T47D (cell line): ENCODE results near the gene MS4A10.

ENCODE experiments used
- DNase-seq, 2 experiments: peaks; one replicate each; pipeline versions ENCODE4 v3.0.0 to v3.0.0-alpha.2; 2011 to 2012; ENCODE audit warnings: low read depth in 1 of 2, low spot score in 1 of 2
- JUND ChIP-seq: IDR thresholded peaks from 2 replicates; pipeline ENCODE4 v1.6.1; 2012; ENCODE audit warnings: low read depth
- in situ Hi-C: cut with HindIII; loops from 2 replicates; pipeline ENCODE4 v1.10.0; 2016; ENCODE audit warnings: low sequenced_read_pairs, low pct_unique_long_range_greater_than_20kb

MS4A10 gene

GRCh38 chr11:60845338-60845737 lies 60.2 kb downstream of the MS4A10 start:
- DNase-seq = no peak
- in situ Hi-C loops = no loop called here
- no peak for TF ChIP-seq JUND

DNA sequence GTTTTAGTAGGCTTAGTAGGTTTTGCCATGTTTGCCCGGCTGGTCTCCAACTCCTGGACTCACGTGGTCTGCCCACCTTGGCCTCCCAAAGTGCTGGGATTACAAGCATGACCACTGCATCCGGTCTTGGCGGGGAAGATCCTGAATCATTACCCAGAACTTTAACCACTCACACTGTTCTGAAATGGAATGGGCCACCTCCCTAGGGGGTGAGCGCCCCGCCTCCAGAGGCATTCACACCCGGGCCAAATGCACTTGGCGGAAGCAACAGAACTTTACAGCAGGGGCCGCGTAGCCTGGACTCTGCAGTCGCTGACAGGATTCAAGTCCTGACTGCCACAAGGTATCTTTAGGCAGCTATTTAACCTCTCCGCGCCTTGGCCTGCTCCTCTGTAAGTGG lies 62.1 kb downstream of the MS4A10 start:
- no peak for DNase-seq
- in situ Hi-C loops = no loop called here
- no peak for TF ChIP-seq JUND

- no peak for TF ChIP-seq JUND
- in situ Hi-C loops = no loop called here
- no peak for DNase-seq
Measured at GRCh38 chr11:60847896-60848295, 62.8 kb downstream of the MS4A10 start.

DNA sequence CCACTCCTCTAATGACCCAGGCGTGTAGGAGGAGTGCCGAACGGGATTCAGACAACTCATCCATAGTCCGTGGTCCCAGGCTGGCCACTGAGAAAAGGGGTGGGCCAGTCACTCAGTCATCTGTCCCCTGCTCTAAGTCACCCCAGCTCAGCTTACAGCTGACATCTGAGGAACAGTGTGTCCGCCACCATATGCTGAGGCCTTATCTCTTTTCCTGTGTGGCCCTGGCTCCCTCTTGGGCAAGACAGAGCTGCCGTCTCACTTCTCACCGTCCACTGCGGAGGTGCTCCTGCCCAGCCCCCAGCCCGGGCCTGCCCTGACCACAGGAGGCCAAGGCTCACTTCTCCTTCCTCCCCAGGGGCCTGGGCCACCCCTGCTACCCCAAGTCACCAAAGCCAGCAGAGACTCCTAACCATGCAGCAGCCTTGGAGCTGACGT lies 63.6 kb downstream of the MS4A10 start:
- in situ Hi-C loops = no loop called here
- DNase-seq = no peak
- TF ChIP-seq JUND = no peak

DNA sequence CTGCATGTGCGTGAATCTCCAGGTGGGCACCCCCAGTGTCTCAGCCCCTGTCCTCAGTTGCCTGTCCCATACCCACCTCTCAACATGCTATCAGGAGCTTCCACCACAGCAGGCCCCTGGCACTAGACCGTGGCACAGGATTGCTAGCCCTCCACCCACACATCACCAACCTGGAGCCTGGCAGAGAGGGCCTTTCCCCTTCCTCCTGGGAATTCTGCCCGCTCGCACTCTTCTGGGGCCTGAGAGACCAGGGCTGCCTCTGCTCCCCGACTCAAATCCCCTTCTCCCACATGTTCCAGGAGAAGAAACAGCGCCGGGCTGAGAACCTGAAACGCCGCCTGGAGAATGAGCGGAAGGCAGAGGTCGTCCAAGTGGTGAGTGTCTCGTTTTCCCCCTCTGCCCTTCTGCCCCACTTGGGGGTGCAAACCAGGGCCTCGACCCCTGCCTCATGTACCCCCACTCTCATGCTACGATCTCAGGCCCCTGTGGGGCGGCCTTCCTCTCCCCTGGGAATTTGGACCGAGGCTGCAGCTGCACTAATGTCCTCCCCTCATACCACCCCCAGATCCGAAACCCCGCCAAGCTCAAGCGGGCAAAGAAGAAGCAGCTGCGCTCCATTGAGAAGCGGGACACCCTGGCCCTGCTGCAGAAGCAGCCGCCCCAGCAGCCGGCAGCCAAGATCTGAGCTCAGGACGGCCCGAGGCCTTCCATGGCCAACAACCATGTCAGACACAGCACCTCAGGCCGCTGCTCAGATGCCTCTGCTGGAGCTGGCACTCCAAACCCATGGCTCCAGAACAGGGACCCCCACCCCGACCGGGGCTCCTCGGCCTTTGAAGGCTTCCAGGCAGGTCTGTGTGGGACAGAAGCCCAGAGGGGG lies 64.7 kb downstream of the MS4A10 start:
- no peak for DNase-seq
- TF ChIP-seq JUND = no peak
- in situ Hi-C loops = no loop called here
